AG20443 (cell line): ENCODE data around the gene AK1.
A peak's percentile ranks its signal among the peaks of the same experiment; 100 is the strongest.

Experiments
- DNase-seq: peaks from one replicate; pipeline ENCODE4 v3.0.0; 2012; ENCODE audit warnings: low spot score, mixed read lengths

AK1 gene

GRCh38 chr9:127877566-127877998 is at the start of gene AK1:
Gene AK1 (minus strand): TSS chr9:127877675. CDS start chr9:127874617, 3,058 bp downstream.
- DNase-seq = peak; percentile 88

GRCh38 chr9:127926906-127927200 is 49.4 kb upstream of the AK1 start:
- no peak for DNase-seq

GRCh38 chr9:127925959-127926905 is 48.8 kb upstream of the AK1 start:
- no peak for DNase-seq

- DNase-seq = no peak
Measured at GRCh38 chr9:127924736-127925444, 47.4 kb upstream of the AK1 start.

GRCh38 chr9:127923771-127924170 is 46.3 kb upstream of the AK1 start:
- DNase-seq = peak; percentile 89

GRCh38 chr9:127923046-127923445 is 45.6 kb upstream of the AK1 start:
- no peak for DNase-seq

GRCh38 chr9:127921557-127922120 is 44.2 kb upstream of the AK1 start:
- DNase-seq = peak; percentile 83

GRCh38 chr9:127920794-127921193 is 43.3 kb upstream of the AK1 start:
- DNase-seq = no peak

GRCh38 chr9:127919253-127919815 is 41.9 kb upstream of the AK1 start:
- peak; percentile 89 for DNase-seq

- DNase-seq = no peak
Measured at GRCh38 chr9:127918183-127919107, 41.0 kb upstream of the AK1 start.

GRCh38 chr9:127917603-127918002 is 40.1 kb upstream of the AK1 start:
- no peak for DNase-seq

GRCh38 chr9:127916720-127917581 is 39.5 kb upstream of the AK1 start, which contains the start of gene ST6GALNAC4:
Gene ST6GALNAC4 (minus strand): TSS chr9:127917041. CDS start chr9:127916419, 622 bp downstream.
- DNase-seq = peak; percentile 98

- DNase-seq = no peak
Measured at GRCh38 chr9:127915801-127916719, 38.6 kb upstream of the AK1 start.

- no peak for DNase-seq
Measured at GRCh38 chr9:127915325-127915752, 37.9 kb upstream of the AK1 start.

- DNase-seq = no peak
Measured at GRCh38 chr9:127913682-127914081, 36.2 kb upstream of the AK1 start.

GRCh38 chr9:127912882-127913281 is 35.4 kb upstream of the AK1 start:
- no peak for DNase-seq

- DNase-seq = no peak
Measured at GRCh38 chr9:127912296-127912695, 34.8 kb upstream of the AK1 start.

GRCh38 chr9:127910613-127911205 is 33.2 kb upstream of the AK1 start:
- DNase-seq = peak; percentile 61

GRCh38 chr9:127909839-127910273 is 32.4 kb upstream of the AK1 start:
- no peak for DNase-seq
